GM18498 (cell line): Measurements from ENCODE around the gene STRN4.
"Not testable (repeated sequence)": the region's sequence is repeated elsewhere in the genome, so short reads cannot be mapped to it uniquely, and the experiment has no call there.

ENCODE experiments used
- ATAC-seq: cut with Tn5 transposase; IDR thresholded peaks from one replicate; pipeline ENCODE4 v1.9.1; 2021; ENCODE audit warnings: mild to moderate bottlenecking, moderate library complexity; ENCODE audit not compliant: unreplicated experiment

STRN4 gene

DNA sequence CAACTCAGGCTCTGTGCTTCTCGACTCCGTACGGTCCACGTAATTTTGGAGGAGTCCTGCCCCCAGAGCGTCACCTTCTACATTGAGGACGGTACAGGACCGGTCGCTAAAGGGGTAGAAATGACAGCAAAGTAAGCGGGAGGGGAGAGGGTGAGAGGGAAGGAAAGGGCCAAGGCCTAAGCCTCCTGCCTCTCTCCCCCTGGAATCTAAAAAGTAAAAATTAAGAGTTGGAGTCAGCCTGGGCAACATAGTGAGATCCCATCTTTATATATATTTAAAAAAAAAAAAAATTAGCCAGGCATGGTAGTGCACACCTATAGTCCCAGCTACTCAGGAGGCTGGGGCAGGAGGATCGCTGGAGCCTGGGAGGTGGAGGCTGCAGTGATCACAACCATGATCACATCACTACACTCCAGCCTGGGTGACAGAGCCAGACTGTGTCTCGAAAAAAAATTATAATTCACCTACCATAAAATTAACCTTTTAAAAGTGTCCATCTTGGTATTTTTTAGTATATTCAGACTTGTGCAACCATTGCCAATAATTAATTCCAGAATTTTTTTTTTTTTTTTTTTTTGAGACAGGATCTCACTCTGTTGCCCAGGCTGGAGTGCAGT lies 29.5 kb upstream of the STRN4 start:
- ATAC-seq: no peak

- ATAC-seq: no peak
Measured at GRCh38 chr19:46773018-46773399, 26.8 kb upstream of the STRN4 start.

DNA sequence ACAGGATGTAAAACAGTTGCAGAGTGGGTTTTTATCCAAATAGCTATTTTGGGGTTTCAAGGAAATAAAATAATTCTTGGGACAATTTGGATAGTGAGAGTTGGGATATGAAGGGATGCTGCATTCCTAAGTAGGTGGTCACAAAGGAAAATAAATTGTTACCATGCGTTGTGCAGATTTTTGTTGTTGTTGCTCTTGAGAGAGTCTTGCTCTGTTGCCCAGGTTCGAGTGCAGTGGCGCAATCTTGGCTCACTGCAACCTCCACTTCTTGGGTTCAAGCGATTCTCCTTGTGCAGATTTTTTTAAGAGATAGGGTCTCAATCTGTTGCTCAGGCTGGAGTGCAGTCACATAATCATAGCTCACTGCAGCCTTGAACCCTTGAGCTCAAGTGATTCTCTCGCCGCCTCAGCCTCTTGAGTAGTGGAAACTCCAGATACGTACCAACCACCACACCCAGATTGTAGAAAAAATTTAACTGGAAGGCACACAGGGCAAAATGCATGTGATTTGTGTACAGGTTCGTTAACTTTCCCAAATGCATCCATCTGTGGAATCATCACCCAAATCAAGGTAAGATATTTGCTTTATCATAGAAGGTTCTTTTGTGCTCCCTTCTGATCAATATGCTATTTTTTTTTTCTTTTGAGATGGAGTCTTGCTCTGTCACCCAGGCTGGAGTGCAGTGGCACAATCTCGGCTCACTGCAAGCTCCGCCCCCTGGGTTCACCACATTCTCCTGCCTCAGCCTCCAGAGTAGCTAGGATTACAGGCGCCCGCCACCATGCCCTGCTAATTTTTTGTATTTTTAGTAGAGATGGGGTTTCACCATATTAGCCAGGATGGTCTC lies 26.1 kb upstream of the STRN4 start:
- no peak for ATAC-seq

DNA sequence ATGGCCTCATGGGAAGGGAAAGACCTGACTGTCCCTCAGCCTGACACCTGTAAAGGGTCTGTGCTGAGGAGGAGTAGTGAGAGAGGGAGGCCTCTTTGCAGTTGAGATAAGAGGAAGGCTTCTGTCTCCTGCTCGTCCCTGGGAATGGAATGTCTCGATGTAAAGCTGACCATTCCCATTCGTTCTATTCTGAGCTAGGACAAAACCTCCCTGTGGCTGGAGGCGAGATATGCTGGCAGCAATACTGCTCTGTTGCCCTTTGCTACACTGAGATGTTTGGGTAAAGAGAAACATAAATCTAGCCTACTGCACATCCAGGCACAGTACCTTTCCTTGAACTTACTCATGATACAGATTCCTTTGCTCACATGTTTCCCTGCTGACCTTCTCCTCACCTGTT lies 22.5 kb upstream of the STRN4 start:
- not testable (repeated sequence) for ATAC-seq

DNA sequence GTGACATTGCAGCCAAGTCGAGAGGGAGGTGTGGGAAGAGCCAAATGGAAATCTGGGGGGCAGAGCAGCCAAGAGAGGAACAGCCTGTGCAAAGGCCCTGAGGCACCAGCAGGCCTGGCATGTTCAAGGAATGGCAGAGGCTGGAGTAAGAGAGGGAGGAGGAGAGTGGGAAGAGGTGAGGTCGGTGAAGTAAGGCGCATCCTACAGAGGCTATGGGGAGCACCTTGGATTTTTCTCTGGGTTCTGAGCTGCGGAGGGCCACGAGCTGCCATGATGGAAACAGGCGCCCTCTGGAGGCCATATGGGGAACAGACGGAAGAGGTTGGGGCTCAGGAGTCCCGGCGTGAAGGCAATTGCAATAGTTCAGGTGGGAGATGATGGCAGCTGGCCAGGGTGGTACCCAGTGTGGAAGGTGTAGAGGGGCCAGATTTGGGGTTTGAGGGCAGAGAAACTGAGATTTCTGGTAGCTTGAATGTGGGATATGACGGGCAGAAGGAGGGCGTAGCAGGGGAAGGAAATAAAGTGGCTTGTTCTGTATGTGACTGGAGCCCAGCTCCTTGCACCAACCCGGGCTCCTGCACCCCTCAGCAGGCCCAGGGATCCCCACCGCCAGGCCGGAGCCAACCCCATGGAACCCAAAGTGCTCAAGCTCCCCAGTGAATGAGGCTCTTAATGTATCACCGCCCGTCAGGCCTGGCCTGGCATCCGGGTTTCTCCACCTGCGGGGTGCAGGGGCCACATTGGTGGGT lies 20.5 kb upstream of the STRN4 start:
- no peak for ATAC-seq

DNA sequence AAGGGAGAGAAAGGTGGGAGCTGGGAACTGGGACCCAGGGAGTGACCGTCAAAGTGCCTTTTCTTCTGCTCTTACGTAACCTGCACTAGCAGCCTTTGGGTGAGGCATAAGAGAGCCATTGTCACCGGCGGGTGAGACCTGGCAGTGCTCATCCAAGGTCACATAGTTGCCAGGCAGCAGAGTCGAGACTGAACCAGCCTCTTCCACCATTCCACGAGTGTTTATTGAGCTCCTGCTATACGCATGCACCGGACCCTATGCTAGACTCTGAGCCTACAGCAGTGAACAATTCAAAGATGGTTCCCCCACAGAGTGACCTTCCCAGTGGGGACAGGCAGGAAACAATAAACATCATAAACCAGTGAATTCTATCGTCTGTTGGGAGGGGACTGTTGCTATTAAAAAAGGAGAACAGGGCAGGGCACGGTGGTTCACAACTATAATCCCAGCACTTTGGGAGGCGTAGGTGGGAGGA lies 18.6 kb upstream of the STRN4 start:
- ATAC-seq: no peak

DNA sequence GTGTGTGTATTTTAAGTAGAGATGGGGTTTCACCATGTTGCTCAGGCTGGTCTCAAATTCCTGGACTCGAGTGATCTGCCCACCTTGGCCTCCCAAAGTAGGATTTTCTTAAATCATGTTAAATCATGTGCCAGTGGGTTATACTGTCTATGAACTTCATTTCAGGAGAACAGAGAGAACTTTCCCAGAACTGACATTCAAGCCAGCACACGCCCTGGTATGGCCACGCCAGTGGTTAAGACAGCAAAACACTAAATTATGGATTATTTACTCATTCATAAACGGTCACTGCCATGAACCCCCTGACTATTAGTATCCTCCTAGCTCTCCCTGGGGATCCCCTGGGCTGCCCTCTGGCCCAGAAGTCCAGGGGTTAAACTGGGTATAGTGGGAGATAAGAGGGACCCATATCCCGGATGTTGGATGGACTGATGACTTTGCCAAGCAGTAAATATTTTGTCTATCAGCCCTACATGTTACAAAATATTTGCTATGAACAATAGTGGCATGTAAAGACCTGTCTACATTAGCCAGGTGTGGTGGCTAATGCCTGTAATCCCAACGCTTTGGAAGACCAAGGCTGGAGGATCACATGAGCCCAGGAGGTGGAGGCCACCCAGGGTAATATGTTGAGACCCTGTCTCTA lies 16.1 kb upstream of the STRN4 start:
- ATAC-seq: no peak

- ATAC-seq: no peak
Measured at GRCh38 chr19:46761418-46761831, 15.2 kb upstream of the STRN4 start.

DNA sequence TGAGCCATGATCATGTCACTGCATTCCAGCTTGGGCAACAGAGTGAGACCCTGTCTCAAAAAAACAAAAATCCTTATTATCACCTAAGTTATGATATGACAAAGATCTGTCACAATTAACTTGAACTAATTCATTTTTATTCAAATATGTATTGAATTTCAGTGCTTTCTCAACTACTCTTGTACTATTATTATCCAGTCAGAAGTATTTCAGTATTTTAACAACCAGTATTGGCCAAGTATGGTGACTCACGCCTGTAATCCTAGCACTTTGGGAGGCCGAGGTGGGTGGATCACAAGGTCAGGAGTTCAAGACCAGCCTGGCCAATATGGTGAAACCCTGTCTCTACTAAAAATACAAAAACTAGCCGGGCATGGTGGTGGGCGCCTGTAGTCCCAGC lies 14.6 kb upstream of the STRN4 start:
- not testable (repeated sequence) for ATAC-seq

DNA sequence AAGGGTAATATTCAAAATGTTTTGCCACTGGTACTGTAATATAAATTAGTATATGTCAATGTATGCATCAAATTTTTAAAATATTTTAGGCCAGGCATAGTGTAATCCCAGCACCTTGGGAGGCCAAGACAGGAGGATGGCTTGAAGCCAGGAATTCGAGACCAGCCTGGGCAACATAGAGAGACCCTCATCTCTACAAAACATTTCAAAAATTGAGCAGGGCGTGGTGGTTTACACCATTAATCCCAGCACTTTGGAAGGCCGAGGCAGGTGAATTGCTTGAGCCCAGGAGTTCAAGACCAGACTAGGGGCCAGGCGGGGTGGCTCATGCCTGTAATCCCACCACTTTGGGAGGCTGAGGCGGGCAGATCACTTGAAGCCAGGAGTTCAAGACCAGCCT lies 14.1 kb upstream of the STRN4 start:
- no peak for ATAC-seq

DNA sequence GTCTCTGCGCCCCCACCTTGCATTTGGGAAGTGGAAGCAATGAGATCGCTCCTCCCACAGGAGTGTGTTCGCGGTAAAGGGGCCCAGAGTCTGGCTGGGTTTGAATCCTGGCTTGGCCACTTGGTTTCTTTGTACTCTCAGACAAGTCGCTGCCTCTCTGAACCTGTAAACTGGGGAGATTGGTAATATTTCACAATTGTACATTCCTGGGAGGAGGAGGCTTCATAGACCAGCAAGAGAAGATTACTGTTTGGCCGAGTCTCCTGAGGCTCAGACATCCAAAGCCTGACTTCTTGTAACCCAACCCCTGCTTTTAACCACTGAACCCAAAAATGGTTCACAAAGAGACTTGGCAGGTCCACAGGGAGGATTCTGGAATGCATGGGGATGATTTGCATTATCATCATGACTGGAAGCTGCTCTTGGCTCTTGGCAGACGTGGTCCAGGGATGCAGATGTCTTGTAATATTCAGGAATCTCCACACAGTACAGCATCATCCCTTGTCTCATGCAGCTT lies 13.6 kb upstream of the STRN4 start:
- ATAC-seq: no peak

GRCh38 chr19:46759206-46759605 lies 13.0 kb upstream of the STRN4 start:
- no peak for ATAC-seq

GRCh38 chr19:46756544-46756888 lies 10.3 kb upstream of the STRN4 start:
- ATAC-seq: no peak

DNA sequence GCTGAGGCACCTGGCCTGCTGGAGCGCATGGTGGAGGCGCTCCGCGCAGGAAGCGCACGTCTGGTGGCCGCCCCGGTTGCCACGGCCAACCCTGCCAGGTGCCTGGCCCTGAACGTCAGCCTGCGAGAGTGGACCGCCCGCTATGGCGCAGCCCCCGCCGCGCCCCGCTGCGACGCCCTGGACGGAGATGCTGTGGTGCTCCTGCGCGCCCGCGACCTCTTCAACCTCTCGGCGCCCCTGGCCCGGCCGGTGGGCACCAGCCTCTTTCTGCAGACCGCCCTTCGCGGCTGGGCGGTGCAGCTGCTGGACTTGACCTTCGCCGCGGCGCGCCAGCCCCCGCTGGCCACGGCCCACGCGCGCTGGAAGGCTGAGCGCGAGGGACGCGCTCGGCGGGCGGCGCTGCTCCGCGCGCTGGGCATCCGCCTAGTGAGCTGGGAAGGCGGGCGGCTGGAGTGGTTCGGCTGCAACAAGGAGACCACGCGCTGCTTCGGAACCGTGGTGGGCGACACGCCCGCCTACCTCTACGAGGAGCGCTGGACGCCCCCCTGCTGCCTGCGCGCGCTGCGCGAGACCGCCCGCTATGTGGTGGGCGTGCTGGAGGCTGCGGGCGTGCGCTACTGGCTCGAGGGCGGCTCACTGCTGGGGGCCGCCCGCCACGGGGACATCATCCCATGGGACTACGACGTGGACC lies 9.7 kb upstream of the STRN4 start:
- no peak for ATAC-seq

DNA sequence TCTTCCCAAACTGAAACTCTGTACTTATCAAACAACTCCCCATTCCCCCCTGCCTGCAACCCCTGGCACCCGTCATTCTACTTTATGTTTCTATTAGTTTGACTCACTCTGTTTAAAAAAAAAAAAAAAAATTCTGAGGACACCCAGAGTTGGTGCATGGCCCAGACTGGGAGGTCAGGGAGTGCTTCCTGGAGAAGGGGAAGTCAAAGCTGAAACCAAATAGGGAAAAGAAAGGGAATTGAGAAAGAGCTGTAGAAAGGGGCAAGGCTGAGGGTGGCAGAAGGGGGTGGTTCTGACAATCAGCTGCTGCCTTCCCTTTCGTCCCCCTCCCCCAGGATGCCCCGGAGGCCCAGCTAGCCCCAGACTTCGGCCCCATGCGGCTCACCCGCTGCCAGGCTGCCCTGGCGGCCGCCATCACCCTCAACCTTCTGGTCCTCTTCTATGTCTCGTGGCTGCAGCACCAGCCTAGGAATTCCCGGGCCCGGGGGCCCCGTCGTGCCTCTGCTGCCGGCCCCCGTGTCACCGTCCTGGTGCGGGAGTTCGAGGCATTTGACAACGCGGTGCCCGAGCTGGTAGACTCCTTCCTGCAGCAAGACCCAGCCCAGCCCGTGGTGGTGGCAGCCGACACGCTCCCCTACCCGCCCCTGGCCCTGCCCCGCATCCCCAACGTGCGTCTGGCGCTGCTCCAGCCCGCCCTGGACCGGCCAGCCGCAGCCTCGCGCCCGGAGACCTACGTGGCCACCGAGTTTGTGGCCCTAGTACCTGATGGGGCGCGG lies 9.0 kb upstream of the STRN4 start:
- ATAC-seq: no peak

DNA sequence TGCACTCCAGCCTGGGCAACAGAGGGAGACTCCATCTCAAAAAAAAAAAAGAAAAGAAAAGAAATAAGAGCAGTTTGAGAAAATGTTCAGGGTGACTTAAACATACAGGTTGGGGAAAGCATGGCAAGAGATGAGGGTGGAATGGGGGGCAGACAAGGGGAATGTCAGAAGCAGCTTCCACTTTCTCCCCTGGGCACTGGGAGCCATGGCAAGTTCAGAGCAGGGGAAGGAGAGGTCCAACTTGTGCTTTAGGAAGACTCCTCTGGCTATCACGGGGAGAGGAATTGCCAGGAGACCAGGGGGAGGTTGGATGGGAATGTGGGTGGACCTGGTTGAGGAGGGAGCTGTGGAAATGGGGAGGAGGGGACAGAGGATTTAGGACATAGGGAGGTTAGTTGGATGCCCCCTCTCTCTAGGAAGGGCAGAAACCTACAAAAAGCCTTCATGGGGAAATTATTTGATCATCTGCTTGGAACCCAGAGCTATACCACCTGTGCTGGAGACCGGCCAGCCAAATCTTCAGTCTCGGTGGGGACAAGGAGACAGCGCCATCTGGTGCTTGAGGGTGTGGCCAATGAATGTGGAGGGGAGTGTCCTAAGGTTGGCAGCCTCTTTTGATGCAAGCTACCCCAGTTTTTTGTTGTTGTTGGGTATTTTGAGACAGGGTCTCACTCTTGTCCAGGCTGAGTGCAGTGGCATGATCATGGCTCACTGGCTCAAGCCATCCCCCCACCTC lies 7.3 kb upstream of the STRN4 start:
- ATAC-seq: no peak

DNA sequence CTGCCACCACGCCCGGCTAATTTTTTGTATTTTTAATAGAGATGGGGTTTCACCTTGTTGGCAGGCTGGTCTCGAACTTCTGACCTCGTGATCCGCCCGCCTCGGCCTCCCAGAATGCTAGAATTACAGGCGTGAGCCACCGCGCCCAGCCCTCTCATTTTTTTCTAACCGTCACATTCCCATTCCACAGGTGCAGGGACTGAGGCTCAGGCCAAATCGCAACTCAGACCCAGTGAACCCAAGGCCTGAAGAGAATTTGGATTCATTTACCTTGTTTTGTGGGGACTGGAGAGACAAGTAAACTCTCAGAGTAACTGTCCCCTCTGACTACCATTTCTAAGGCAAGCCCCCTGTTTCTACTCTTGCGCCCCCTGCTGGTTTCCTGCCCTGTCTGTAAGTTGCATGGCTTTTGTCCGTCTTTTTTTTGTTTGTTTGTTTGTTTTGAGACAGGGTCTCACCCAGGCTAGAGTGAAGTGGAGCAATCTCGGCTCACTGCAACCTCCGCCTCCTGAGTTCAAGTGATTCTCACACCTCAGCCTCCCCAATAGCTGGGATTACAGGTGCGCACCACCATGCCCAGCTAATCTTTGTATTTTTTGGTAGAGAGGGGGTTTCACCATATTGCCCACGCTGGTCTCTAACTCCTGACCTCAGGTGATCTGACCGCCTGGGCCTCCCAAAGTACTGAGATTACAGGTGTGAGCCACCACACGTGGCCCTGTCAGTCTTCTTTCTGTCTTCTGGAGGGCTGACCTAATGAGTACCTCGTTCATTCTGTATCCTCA lies 2.3 kb upstream of the STRN4 start:
- ATAC-seq: no peak

GRCh38 chr19:46745521-46746280 lies 549 bp downstream of the STRN4 start, which contains the start of gene FKRP:
TSS of gene FKRP (plus strand) at chr19:46746057. CDS start at chr19:46755451, 9,394 bp downstream.
- ATAC-seq: peak; percentile 62
